Nephron progenitor cell (in vitro differentiated cells): ENCODE data around the gene POU2F3.
"Not testable (repeated sequence)": the region's sequence is repeated elsewhere in the genome, so short reads cannot be mapped to it uniquely, and the experiment has no call there.

Experiments used
- DNase-seq: peaks from one replicate; pipeline ENCODE4 v3.0.0; 2021
- H3K27ac Mint-ChIP-seq: 2 replicates; pipeline ENCODE4 v1.8.0; 2021; ENCODE audit warnings: mild to moderate bottlenecking, moderate library complexity, mixed read lengths
- H3K27me3 Mint-ChIP-seq: 2 replicates; pipeline ENCODE4 v1.8.0; 2021; ENCODE audit warnings: mild to moderate bottlenecking, low read depth, mixed read lengths; ENCODE audit not compliant: poor library complexity
- H3K36me3 Mint-ChIP-seq: 2 replicates; pipeline ENCODE4 v1.8.0; 2021; ENCODE audit warnings: low read depth, mixed read lengths
- H3K4me1 Mint-ChIP-seq: 2 replicates; pipeline ENCODE4 v1.8.0; 2021; ENCODE audit warnings: mixed read lengths
- H3K4me3 Mint-ChIP-seq: 2 replicates; pipeline ENCODE4 v1.8.0; 2021; ENCODE audit warnings: mild to moderate bottlenecking, moderate library complexity, mixed read lengths
- H3K9me3 Mint-ChIP-seq: 2 replicates; pipeline ENCODE4 v1.8.0; 2021; ENCODE audit warnings: mild to moderate bottlenecking, moderate library complexity, mixed read lengths
- TF ChIP-seq, protein P1 (sequence below): fragments of 200-600 bp; sonication (generic); IDR thresholded peaks from 2 replicates; pipeline ENCODE4 v1.5.0; 2021; ENCODE audit warnings: antibody characterized with exemption

Gene POU2F3

GRCh38 chr11:120271672-120272071 lies 31.7 kb downstream of the POU2F3 start:
- TF ChIP-seq, protein P1, sequence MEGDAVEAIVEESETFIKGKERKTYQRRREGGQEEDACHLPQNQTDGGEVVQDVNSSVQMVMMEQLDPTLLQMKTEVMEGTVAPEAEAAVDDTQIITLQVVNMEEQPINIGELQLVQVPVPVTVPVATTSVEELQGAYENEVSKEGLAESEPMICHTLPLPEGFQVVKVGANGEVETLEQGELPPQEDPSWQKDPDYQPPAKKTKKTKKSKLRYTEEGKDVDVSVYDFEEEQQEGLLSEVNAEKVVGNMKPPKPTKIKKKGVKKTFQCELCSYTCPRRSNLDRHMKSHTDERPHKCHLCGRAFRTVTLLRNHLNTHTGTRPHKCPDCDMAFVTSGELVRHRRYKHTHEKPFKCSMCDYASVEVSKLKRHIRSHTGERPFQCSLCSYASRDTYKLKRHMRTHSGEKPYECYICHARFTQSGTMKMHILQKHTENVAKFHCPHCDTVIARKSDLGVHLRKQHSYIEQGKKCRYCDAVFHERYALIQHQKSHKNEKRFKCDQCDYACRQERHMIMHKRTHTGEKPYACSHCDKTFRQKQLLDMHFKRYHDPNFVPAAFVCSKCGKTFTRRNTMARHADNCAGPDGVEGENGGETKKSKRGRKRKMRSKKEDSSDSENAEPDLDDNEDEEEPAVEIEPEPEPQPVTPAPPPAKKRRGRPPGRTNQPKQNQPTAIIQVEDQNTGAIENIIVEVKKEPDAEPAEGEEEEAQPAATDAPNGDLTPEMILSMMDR: no peak
- Mint-ChIP-seq H3K9me3 (no peaks in the 10 kb centered on the region), H3K27me3 (peaks cover 58% of the 10 kb centered on the region), H3K4me3 (no peak overlapping the region), H3K4me1 (peaks cover 42% of the 10 kb centered on the region), H3K27ac (peak overlapping the region; percentile 53), H3K36me3 (no peaks in the 10 kb centered on the region)
- no peak for DNase-seq

DNA sequence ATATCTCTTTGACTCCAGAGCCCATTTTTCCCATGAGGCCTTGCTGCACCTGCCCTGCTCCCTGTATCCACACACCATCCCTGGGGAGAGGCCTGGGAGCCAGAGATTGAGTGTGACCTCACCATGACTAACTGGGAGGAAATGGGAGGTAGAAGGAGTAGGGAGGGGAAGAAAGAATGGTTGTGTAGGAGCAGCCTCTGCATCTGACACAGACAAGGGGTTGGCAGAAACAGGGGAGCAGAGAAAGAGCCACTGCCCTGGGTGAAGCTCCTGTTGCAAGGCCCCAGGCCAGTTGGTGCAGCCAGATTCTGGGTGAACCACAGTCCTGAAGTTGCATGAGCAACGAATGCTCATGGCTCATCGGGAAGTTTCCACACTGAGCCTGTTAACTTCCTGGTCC lies 32.4 kb downstream of the POU2F3 start:
- peak overlapping the region; percentile 53 for H3K27ac Mint-ChIP-seq
- H3K27me3 Mint-ChIP-seq: peaks cover 53% of the 10 kb centered on the region
- H3K4me3 Mint-ChIP-seq: no peak overlapping the region
- H3K36me3 Mint-ChIP-seq: no peaks in the 10 kb centered on the region
- TF ChIP-seq, protein P1: no peak
- H3K9me3 Mint-ChIP-seq: no peaks in the 10 kb centered on the region
- DNase-seq: no peak
- peaks cover 42% of the 10 kb centered on the region for H3K4me1 Mint-ChIP-seq

GRCh38 chr11:120273432-120273831 lies 33.5 kb downstream of the POU2F3 start:
- Mint-ChIP-seq H3K9me3 (no peaks in the 10 kb centered on the region), H3K27ac (peak overlapping the region; percentile 33), H3K36me3 (no peaks in the 10 kb centered on the region), H3K4me1 (peaks cover 48% of the 10 kb centered on the region), H3K27me3 (peaks cover 46% of the 10 kb centered on the region), H3K4me3 (no peak overlapping the region)
- TF ChIP-seq, protein P1: no peak
- no peak for DNase-seq

- H3K27ac Mint-ChIP-seq, H3K4me3 Mint-ChIP-seq, H3K36me3 Mint-ChIP-seq, H3K9me3 Mint-ChIP-seq, DNase-seq: not testable (repeated sequence)
- H3K4me1 Mint-ChIP-seq: peaks cover 50% of the 10 kb centered on the region
- H3K27me3 Mint-ChIP-seq: peaks cover 42% of the 10 kb centered on the region
Measured at GRCh38 chr11:120273956-120274355, 34.0 kb downstream of the POU2F3 start.

DNA sequence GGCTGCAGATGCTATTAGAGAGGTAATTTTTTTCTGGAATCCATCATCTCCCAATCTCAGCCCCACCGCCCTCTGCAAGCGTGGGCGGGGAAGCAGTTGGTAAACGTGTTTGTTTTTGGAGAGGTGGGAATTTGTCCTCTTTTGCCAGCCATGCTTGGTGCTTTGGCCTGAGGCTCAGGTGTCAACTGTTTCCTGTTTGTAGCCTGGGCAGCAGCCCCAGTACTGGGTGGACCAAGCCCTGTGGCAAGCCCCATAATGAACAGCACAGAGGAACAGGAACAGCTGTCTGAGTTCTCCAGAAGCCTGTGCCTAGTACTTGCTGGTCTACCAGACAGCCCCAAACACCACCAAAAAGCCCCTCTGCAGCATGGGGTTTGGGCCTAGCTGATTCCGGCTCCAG lies 39.6 kb downstream of the POU2F3 start:
- TF ChIP-seq, protein P1: no peak
- no peak overlapping the region for H3K4me3 Mint-ChIP-seq

GRCh38 chr11:120280600-120281051 lies 40.7 kb downstream of the POU2F3 start:
- H3K4me3 Mint-ChIP-seq: no peak overlapping the region
- TF ChIP-seq, protein P1: no peak
- H3K4me1 Mint-ChIP-seq: peaks cover 34% of the 10 kb centered on the region
- no peak for DNase-seq
- no peaks in the 10 kb centered on the region for H3K9me3 Mint-ChIP-seq
- peaks cover 23% of the 10 kb centered on the region for H3K27me3 Mint-ChIP-seq
- peak overlapping the region; percentile 94 for H3K27ac Mint-ChIP-seq
- no peaks in the 10 kb centered on the region for H3K36me3 Mint-ChIP-seq

More for the DNA sequence above, 39.6 kb downstream of the POU2F3 start:
- Mint-ChIP-seq H3K36me3 (no peaks in the 10 kb centered on the region), H3K9me3 (no peaks in the 10 kb centered on the region), H3K27me3 (peaks cover 34% of the 10 kb centered on the region), H3K27ac (no peak overlapping the region), H3K4me1 (peaks cover 38% of the 10 kb centered on the region)
- no peak for DNase-seq
